ENCODE measurements around the gene KLHL29.
"Not testable (repeated sequence)": the region's sequence is repeated elsewhere in the genome, so short reads cannot be mapped to it uniquely, and the experiment has no call there.

Gene KLHL29

DNA sequence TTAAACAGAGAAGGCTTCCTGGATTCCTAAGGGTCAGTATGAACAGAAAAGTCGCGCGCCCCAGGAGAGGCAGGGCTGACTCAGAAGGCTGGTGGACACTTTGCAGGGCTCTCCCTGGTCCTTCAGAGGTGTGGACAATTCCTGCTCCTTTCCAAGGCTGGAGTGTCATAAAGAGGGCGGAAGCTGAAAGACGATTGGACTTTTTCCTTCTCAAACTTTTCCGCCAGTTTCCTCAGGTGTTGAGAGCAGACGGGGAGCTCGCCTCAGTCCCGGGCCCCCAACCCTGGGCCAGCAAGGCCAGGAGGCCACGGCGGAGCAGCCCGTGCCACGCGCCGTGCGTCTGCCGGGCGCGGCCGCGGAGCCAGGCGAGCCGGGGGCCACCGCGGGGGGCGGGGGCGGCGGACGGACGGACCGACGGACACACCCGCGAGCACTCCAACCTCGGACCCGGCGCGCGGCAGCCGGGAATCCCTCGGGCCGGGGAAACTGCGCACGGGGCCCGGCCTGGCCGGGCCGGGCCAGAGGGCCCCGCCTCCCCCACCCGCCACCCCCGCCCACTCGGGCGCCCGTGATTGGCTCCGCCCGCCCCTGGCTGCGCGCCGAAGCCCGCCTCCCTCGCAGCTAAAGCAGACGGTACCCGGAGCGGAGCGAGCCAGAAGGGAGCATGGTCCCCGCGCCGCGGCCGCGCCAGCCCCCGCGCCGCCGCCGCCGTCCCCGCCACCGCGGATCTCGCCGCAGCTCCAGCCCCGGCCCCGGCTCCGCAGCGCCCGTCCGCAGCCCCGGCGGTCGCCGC lies at the start of gene KLHL29:
TSS of gene KLHL29 (plus strand) at position 629 of the 793 bp plus-strand sequence. CDS start 177,018 bp downstream, outside the sequence.
- DNase-seq: no peak

DNA sequence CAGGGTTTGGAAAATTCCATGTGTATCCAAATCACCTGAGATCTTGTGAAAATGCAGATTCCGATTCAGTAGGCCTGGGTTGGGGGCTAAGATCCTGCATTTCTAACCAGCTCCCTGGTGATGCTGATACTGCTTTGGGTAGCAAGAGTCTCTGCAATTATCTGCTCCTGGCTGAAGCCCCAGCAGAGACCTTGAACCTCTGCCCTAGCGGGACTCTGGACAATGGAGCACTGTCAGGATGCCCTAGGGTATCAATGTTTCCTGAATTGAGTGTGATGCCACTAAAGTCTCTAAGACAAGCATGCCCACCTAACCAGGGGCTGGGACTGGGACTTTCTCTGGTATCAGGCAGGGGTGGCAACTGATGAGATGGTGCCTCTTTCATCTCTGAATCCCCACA lies 49.4 kb upstream of the KLHL29 start:
- DNase-seq: no peak

DNA sequence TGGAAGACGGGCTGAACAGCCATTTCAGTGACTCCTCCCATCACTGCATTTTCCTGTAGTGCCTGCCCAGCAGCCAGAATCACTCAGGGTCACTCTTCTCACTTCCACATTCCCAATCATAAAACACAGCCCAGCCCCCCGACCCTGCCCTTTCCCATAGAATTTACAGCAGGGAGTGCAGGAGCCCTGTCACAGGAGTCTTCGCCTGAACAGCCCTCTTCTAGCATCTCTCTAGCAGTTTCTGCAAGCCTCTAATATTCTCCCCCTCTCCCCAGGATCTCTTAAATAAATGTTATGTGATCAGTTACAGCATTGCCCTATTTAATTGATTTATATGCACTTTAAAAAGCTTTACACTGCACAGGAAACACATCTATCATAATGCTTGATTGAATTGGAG lies 42.9 kb upstream of the KLHL29 start:
- DNase-seq: no peak

DNA sequence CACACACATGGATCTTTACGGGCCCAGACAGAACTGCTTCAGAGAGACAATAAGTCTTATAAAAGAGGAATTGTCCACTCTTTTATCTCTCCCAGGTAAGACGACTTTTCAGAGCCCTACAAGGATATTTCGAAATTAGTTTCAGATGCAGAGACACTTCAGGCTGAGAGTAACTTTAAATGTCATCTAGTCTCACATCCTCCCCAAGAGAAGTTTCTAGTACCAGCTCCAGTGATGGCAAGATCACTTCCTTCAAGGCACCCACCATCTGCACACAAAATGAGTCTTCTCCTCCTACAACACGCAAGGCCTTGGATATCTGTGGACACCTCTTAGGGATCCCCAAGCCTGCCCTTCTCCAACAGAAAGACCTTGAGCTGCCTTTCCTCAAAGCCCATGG lies 39.0 kb upstream of the KLHL29 start:
- DNase-seq: no peak

DNA sequence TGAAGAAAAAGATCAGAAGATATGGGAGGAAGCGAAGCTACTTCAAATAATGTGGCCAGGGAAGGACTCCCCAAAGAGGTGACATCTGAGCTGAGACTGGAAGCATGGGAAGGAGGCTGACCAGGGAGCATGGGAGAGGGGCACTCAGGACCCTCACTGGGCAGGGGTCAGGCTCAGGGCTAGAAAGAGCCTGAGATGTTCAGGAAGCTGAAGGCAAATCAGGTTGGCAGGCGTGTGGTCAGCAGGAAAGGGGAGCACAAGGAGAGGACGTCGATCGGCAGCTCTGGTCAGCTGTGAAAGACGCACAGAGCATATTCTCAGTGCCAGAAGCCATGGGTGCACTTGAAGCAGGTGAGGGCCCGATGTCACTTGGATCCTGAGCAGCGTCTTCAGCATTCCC lies 38.2 kb upstream of the KLHL29 start:
- DNase-seq: no peak

DNA sequence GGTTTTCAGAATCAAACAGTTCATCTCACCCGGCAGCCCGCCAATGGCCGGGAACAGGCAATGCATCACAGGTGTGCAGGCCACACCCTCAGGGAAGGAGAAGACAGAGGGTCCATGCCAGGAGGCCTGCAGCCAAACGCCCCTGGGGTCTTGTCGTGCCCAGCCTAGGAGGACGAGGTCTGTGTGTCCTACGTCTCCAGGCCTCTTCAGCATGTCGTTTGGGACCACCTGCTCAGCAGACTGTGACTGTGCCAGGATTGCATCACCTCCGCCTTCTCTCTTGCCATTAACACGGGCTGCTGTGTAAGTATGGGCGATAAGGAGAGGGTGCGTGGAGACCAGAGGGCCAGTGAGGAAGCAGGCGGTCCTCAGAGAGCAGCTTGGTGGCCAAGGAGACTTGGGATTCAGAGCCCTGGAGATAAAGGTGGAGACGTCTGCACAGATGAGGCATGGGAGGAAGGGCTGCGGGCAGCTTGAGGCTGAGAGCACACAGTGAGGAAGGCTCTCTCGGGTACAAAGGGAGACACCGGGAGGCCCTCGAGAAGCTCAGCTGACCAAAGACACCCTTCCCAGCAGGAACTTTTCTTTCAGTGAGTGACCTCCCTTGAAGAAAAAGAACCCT lies 37.4 kb upstream of the KLHL29 start:
- DNase-seq: no peak

DNA sequence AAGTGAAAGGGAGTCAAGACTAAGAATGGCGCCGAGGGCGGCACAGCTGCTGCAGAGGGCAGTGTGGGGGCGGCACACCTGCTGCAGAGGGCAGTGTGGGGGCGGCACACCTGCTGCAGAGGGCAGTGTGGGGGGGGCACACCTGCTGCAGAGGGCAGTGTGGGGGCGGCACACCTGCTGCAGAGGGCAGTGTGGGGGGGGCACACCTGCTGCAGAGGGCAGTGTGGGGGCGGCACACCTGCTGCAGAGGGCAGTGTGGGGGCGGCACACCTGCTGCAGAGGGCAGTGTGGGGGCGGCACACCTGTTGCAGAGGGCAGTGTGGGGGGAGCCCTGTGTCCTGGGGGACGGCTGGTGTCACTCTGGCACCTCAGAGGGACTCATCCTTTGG lies 36.9 kb upstream of the KLHL29 start:
- not testable (repeated sequence) for DNase-seq

DNA sequence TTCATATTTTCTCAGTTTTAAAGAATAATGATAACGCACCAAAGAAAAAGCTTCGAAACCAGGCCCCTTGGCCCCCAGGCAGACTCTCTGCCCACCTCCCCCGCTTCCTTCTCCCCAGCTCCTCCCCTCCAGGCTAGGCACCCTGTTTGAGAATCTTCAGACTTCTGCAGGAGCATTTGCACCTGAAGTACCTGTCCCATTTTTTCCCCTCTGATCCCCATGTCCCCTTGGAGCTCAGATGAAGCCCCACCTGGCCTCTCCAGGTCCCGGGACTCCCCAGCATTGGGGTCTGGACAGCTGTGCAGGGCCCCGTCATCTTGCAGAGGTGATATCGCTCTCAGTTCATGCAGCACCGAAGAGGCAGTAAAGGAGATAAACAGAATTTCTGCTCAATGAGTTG lies 35.5 kb upstream of the KLHL29 start:
- no peak for DNase-seq

DNA sequence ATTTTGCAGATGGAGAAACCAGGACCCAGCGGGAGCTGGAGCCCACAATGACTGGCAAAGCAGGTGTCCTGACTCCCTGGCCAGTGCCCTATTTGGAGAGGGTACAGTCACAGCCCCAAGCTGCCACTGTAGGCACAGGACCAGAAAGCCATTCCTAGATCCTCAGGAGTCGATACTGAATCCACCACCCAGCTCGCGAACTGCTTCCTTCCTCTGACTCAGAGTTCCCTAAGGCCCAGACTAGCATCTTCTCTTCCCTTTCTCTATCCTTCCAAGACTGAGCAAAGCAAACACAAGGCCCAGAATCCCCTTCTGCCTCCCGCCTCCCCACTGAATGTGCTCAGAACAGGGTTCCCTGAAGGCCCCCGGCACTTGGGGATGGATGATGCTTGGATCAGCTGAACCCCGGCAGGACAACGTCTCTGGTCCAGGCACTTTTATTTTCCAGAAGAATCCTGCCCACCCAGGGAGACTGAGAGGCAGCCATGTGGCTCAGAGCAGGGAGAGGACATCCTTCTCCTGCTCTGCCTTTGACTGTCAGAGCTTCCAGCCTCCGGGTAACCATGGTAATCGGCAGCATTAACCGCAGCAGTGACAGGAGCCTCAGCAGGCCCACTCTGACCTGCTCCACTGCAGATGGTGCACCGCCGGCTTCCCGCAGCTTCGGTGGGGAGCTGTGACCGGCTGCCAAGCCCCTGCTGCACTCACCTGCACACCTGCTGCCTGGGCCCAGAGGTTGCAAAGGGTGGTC lies 34.8 kb upstream of the KLHL29 start:
- no peak for DNase-seq

DNA sequence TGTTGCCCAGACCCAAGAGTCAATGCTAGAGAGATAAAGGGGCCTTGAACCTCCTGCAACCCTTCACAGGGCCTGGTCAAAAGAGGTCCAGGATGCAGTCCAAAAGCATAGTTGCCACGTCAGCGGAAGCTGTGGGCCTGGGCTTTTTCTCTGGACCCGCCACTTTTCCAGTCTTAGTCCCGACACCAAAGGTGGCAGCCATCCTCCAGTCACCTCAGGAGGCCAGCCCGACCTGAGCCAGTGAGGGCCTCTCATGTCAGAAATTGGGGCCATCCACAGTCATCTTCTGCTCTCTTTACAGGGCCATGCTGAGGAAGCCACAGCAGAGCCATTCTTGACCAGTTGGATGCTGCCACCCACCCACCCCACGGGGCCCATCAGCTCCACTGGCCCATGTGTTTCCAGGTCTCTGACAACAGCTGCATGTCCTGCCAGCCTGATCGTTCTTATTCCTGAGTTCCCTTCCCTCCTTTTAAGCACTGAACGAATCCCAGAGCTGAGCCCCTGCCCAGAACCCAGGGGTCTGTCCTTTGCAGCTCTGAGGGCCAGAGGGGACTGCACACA lies 34.1 kb upstream of the KLHL29 start:
- DNase-seq: no peak

DNA sequence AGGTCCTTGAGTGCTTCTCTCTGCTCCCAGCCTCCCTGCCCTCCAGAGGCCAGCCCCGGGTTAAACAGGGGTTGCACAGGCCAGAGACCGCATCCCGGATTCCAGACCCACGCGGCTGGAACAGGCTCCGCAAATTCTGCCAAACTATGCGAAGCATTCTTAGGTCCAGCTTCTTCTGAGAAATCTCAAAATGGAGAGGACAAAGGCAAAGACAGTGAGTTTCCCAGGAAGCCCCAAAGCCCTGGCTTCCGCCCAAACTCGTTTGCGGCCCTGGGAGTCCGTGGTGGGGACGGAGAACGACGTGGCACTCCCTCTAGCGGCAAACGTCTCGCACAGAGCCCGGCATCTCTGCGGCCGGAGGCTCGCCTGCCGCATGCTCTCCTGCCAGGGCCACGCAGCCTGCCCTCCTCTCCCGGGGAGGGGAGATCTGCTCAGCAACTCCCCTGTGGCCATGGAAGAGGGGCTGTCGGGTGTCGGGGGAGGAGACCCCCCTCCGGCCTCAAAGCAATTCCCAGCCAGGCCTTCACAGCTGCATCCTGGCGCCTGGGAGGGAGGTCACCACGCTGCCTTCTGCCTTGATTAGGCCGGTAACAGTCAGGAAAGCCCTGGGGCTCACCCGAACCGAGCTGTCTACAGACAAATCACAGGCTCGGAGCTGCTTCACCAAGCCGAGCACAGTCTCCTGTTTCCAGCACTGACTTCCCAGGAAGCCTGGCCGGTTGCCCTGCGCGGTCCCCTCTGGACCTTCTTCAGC lies 33.4 kb upstream of the KLHL29 start:
- no peak for DNase-seq

DNA sequence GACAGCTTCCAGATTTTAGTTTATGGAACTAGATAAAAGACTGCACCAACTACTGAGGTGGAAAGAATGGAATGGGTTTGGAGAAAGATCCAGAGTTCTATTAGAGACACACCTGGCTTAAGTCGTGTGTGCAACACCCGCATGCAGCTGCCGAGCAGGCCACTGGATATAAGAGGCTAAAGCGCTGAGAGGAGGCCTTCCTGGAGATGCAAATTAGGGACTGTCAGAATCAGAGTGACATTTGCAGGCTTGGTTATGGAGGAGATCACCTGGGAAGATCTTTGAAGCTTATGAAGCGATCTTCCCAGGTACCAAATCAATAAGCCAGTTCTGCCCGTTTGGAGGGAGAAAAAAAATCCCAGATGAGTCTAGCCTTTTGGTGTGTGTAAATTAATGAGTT lies 30.4 kb upstream of the KLHL29 start:
- no peak for DNase-seq

DNA sequence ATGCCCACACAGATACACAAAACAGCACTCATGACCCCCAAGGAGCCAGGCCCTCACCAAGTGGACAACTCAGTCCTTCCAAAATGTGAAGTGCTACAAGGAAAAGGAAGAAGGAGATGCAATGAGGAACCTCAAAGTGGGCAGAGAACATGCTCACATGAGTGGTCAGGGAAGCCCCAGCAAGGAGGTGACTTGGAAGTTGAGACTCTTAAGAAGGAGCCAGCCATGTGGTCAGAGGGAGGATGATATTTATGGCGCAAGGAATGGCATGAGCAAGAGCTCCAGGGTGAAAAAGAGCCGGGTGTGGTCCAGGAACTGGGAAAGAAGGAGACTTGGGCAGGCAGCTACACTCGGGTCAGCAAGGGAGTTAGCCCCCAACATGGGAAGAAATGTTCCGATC lies 30.0 kb upstream of the KLHL29 start:
- DNase-seq: no peak

DNA sequence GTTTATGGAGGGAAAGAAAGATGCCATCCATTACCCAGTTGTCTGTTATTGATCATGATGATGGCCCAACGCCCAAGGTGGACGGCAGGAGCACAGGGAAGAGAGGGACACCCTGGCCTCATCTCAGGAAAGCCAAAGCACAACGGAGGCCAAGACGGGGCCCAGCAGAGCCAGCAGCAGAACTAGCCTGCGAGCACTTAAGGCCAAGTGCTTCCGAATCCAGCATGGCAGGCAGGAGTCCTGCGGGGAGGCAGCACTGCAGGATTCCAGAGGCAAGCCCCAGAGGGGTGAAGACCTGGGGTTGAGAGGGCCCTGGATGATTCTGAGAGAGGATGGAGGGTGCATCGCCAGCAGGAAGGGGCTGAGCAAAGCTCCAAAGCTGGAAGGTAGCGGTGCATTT lies 28.3 kb upstream of the KLHL29 start:
- no peak for DNase-seq

DNA sequence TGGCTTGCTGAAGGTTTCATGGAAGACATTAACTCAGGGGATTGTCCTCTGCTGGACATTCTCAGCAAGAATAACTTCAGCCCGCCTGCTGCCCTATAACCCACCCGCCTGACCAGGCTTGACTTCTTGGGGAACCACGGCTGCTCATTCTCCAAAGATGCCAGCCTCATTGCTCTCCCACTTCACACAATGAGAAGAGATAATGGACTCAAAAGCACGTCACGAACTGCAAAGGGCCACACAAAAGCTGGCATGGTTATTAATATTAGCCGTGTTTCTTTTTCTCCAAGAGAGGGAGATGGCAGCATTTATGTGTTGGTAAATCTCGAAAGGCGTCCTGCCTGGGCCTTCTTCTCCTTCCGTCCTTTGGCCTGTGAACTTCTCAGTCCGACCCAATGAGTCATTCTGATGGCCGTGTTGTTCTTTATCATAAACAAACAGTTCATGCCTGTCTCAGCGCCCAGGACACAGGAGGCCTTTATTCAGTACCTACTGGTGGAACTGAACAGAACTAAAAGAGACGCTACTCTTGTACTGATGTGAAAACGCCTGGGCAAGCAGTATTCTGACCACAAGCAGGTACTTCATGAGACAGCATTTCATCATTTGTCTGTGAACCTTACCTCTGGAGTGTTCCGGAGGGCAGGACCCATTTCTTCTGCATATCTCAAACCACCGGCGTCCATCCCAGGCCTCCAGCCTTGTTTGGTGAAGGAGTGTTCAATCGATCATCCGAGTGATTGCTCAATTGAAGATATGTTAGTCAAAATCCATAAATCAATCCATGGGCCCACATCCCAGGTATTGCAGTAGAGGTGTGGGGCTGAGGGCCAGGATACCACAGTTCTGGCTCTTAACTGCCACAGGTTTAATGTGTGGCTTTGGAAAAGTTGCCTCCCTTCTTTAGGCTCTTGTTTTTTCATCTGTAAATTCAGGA lies 25.1 kb upstream of the KLHL29 start:
- DNase-seq: no peak

DNA sequence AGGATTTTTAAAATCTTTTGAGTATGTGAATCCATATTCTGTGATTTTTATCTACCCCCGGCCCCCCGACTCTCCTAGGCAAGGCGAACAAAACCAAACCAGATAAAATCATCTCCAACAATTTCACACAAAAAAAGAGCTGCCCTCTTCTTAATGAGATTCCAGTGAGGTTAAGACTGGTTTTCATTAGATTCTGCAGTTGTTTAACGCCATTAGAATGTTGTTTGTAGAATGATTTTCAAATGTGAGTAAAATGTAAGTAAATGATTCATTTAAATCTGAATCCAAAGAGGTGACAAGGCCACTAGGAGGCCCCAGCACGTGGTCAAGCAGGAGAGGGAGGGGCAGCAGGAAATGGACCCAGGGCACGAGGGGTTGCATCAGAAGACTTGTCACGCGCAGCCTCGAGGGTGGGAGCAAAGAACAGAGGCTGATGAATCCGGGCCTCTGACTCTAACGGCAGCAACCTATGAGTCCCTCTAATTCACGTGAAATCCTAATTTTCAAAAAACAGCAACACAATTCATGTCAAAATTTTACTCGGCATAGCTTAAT lies 24.3 kb upstream of the KLHL29 start:
- no peak for DNase-seq

DNA sequence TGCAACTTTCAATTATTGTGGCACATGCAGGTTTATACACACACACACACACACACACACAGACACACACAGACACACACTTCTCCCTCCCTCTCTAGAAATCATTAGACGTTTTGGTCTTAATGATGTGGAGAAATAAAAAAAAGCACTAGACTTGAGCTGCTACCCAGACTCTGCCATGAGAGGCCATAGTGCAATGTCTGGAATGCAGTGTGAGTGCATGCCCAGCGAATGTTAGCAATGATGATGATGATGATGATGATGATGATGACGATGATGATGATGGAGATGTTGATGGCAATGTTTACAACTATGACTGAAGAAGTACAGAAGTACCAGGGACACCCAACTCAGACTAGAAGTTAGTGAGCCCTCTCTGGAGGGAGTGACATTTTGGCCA lies 23.8 kb upstream of the KLHL29 start:
- no peak for DNase-seq

DNA sequence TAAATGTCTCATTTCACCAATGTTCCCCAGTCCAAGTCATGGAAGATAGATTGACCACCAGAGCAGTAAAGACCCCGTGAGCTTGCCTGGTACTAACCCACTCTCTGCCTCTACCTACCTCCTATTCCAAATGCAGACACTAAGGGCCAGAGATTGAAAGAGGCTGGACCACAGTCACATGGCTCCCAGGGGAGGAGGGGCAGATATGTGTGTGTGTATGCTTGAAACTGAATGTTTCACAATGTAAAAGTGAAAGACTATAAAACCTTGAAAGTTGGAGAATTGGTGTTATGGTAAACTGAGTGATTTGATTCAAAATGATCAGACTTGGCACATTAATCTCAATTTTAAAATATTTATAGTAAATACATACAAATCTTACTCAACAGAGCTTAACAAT lies 21.7 kb upstream of the KLHL29 start:
- no peak for DNase-seq

DNA sequence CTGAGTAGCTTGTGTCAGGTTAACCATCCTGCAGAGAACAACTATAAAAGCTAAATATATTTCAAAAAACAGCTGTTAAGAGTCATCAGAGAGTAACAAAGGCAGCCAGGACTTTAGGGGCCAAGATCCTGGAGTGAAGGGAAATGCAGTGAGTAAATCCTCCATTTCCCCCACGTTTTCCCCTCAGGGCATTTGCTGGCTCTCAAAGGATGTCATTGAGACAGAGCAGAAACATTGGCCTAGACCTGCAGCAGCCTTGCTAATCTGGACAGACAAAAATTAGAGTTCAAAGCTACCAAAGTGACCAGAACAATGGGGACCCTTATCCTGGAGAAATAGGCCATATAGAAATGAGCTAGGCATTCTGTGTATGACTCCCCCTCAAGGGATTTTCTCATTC lies 21.1 kb upstream of the KLHL29 start:
- DNase-seq: no peak

DNA sequence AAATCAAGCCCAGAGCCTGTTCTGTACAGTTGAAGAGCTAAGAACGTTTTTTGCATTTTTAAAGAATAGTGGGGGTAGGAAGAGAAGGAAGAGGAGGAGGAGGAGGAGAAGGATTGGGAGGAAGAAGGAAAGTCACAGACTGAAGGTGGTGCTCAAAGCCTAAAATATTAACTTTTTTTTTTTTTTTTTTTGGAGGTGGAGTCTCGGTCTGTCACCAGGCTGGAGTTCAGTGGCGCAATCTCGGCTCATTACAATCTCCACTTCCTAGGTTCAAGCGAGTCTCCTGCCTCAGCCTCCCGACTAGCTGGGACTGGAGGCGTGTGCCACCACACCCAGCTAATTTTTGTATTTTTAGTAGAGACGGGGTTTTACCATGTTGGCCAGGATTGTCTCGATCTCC lies 18.3 kb upstream of the KLHL29 start:
- DNase-seq: no peak

DNA sequence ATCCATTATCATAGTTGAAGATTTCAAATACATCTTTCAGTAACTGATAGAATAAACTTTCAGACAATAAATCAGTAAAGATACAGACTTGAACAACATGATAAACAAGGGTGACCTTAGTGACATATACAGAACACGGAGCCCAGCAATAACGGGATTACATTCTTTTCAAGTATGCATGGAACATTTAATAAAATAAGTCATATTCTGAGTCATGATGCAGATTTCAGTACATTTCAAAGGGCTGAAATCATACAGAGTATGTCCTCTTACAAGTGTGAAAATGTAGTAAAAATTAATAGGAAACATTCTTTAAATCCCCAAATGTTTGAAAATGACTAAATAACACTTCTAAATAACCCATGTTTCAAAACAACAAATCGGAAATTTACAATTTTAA lies 17.2 kb upstream of the KLHL29 start:
- DNase-seq: no peak

DNA sequence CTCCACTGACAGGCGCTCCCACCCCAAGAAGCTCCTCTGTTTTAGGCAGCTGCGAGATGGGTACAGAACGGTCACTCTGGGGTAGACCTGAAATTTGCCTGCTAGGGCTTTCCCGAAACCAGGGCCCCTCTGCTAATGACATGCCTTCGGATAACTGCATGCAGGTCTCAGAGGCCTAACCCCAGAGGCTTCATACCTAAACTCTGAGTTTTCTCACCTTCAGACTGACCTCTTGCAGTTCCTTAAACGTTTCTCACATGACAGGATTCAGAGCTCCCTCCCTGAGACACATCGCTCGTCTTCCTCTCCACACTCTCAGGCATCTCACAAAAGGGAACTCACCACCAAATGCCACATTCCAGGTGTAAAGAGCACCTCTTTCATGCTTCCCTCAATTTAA lies 11.3 kb upstream of the KLHL29 start:
- DNase-seq: no peak

Measured in NCI-H2081 treated with DMSO at 0.1 percent for 48 hours (cell line).